Measurements from ENCODE around the gene TOR2A. TPM values are rescaled to one million over a fixed set of nuclear protein-coding genes. Genes with fewer than 3 reads are reported as not detected.

Gene TOR2A
- polyA plus RNA-seq, 1 donor (not counting 4 experiments of a cell fraction or from before 2014, with no cell fraction given), result 2.3 TPM

GRCh38 chr9:127724012-127724411 lies 11.1 kb downstream of the TOR2A start:
- Histone ChIP-seq H2AFZ (ENCODE audit: control insufficient read depth, low read length) (no peak overlapping the region), H3K9me3 (ENCODE audit: control insufficient read depth, low read depth, low read length) (no peaks in the 10 kb centered on the region), H3K36me3 (ENCODE audit: control insufficient read depth in 2 of 2, extremely low read depth in 1 of 2, insufficient read depth in 2 of 2, low read length in 2 of 2) (no peaks in the 10 kb centered on the region), H3K27ac (ENCODE audit: control insufficient read depth, insufficient read depth, low read length) (no peak overlapping the region), H3K4me3 (ENCODE audit: control insufficient read depth in 2 of 3, extremely low read depth in 1 of 3, insufficient read depth in 2 of 3, low read depth in 1 of 3, low read length in 3 of 3) (no peak overlapping the region), H3K9me1 (ENCODE audit: control insufficient read depth, extremely low read depth, insufficient read depth, low read length) (no peaks in the 10 kb centered on the region), H4K20me1 (ENCODE audit: control insufficient read depth, extremely low read depth, insufficient read depth, low read length) (no peaks in the 10 kb centered on the region), H3K9ac (ENCODE audit: control insufficient read depth, extremely low read depth, insufficient read depth, low read length) (no peak overlapping the region), H3K4me1 (ENCODE audit: control insufficient read depth, extremely low read depth, insufficient read depth, low read length) (peaks cover 14% of the 10 kb centered on the region), H3K4me2 (ENCODE audit: control insufficient read depth, extremely low read depth, insufficient read depth, low read depth, low read length) (no peak overlapping the region), H3K27me3 (ENCODE audit: control insufficient read depth, extremely low read depth, insufficient read depth, low read length) (no peaks in the 10 kb centered on the region), H3K79me2 (ENCODE audit: control insufficient read depth, insufficient read depth, low read length) (no peaks in the 10 kb centered on the region)
- no peak for FAIRE-seq
- DNase-seq (ENCODE audit: low read depth, low spot score), result no peak
- dilution Hi-C loops (cut with MboI; ENCODE audit: extremely low pct_ligation_motif_present, low sequenced_read_pairs), result no loop called here
- no peak for TF ChIP-seq EZH2 (IDR thresholded peaks at IDR 0.05; ENCODE audit: low read length)
- no peak for TF ChIP-seq CTCF (optimal IDR thresholded peaks at IDR 0.05 in 1 of 3, IDR thresholded peaks at IDR 0.05 in 1 of 3, conservative IDR thresholded peaks at IDR 0.05 in 1 of 3; ENCODE audit: extremely low read depth in 1 of 3, insufficient read depth in 2 of 3, low read length in 3 of 3)

GRCh38 chr9:127723444-127723843 lies 11.7 kb downstream of the TOR2A start:
- peaks cover 14% of the 10 kb centered on the region for H3K4me1 ChIP-seq (ENCODE audit: control insufficient read depth, extremely low read depth, insufficient read depth, low read length)
- no peaks in the 10 kb centered on the region for H3K36me3 ChIP-seq (ENCODE audit: control insufficient read depth in 2 of 2, extremely low read depth in 1 of 2, insufficient read depth in 2 of 2, low read length in 2 of 2)
- dilution Hi-C loops (cut with MboI; ENCODE audit: extremely low pct_ligation_motif_present, low sequenced_read_pairs), result no loop called here
- TF ChIP-seq CTCF (optimal IDR thresholded peaks at IDR 0.05 in 1 of 3, IDR thresholded peaks at IDR 0.05 in 1 of 3, conservative IDR thresholded peaks at IDR 0.05 in 1 of 3; ENCODE audit: extremely low read depth in 1 of 3, insufficient read depth in 2 of 3, low read length in 3 of 3) (no peak), EZH2 (IDR thresholded peaks at IDR 0.05; ENCODE audit: low read length) (no peak)
- no peak overlapping the region for H3K4me3 ChIP-seq (ENCODE audit: control insufficient read depth in 2 of 3, extremely low read depth in 1 of 3, insufficient read depth in 2 of 3, low read depth in 1 of 3, low read length in 3 of 3)
- DNase-seq (ENCODE audit: low read depth, low spot score) (no peak), FAIRE-seq (peak; percentile 51)
- H3K9me1 ChIP-seq (ENCODE audit: control insufficient read depth, extremely low read depth, insufficient read depth, low read length), result no peaks in the 10 kb centered on the region
- H3K9ac ChIP-seq (ENCODE audit: control insufficient read depth, extremely low read depth, insufficient read depth, low read length), result no peak overlapping the region
- no peaks in the 10 kb centered on the region for H3K27me3 ChIP-seq (ENCODE audit: control insufficient read depth, extremely low read depth, insufficient read depth, low read length)
- H2AFZ ChIP-seq (ENCODE audit: control insufficient read depth, low read length), result no peak overlapping the region
- peak overlapping the region; percentile 19 for H3K4me2 ChIP-seq (ENCODE audit: control insufficient read depth, extremely low read depth, insufficient read depth, low read depth, low read length)
- no peak overlapping the region for H3K27ac ChIP-seq (ENCODE audit: control insufficient read depth, insufficient read depth, low read length)
- H3K79me2 ChIP-seq (ENCODE audit: control insufficient read depth, insufficient read depth, low read length), result no peaks in the 10 kb centered on the region
- H4K20me1 ChIP-seq (ENCODE audit: control insufficient read depth, extremely low read depth, insufficient read depth, low read length), result no peaks in the 10 kb centered on the region
- H3K9me3 ChIP-seq (ENCODE audit: control insufficient read depth, low read depth, low read length), result no peaks in the 10 kb centered on the region
